Measurements from ENCODE around the gene FRMD4A.

DNA sequence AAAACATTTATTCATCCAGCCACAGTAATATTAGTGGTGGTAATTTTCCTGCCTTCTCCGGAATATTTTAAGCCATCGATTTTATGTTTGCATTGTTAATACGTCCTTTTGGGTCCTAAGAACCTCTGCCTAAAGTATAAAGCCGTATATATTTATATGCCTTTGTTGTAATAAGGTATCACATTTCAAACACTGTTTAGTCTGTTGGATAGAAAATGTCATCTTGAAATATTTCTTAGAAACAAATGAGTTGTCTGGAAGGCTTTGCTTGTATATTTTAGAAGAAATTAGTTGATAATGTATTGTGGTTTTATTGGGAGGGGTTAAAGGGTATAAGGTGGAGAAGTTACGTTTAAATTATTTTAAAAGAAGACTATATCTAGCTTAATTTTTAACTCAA, 732.8 kb downstream of the FRMD4A start:
- TF ChIP-seq, protein P1, sequence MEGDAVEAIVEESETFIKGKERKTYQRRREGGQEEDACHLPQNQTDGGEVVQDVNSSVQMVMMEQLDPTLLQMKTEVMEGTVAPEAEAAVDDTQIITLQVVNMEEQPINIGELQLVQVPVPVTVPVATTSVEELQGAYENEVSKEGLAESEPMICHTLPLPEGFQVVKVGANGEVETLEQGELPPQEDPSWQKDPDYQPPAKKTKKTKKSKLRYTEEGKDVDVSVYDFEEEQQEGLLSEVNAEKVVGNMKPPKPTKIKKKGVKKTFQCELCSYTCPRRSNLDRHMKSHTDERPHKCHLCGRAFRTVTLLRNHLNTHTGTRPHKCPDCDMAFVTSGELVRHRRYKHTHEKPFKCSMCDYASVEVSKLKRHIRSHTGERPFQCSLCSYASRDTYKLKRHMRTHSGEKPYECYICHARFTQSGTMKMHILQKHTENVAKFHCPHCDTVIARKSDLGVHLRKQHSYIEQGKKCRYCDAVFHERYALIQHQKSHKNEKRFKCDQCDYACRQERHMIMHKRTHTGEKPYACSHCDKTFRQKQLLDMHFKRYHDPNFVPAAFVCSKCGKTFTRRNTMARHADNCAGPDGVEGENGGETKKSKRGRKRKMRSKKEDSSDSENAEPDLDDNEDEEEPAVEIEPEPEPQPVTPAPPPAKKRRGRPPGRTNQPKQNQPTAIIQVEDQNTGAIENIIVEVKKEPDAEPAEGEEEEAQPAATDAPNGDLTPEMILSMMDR (conservative IDR thresholded peaks at IDR 0.05), result no peak
- TF ChIP-seq EZH2 (IDR thresholded peaks at IDR 0.05; ENCODE audit: low read depth), result no peak
